ENCODE measurements around the gene AGFG1.
A peak's percentile ranks its signal among the peaks of the same experiment; 100 is the strongest.

The AGFG1 gene

DNA sequence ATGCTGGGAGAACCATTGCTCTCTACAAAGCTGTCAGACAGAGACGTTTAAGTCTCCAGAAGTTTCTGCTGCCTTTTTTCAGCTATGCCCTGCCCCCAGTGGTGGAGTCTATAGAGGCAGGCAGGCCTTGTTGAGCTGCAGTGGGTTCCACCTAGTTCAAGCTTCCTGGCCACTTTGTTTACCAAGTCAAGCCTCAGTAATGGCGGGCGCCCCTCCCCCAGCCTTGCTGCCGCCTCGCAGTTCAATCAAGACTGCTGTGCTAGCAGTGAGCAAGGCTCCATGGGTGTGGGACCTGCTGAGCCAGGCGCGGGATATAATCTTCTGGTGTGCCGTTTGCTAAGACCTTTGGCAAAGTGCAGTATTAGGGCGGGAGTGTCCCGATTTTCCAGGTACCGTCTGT lies 74.0 kb downstream of the AGFG1 start:
- Histone ChIP-seq H3K4me1 (ENCODE audit: insufficient read depth, low read length) (no peaks in the 10 kb centered on the region), H3K4me3 (ENCODE audit: low read depth in 1 of 2, low read length in 2 of 2) (no peak overlapping the region), H3K9me3 (ENCODE audit: insufficient read depth, low read length, severe bottlenecking) (no peaks in the 10 kb centered on the region), H3K36me3 (ENCODE audit: insufficient read depth, low read length) (peaks cover 26% of the 10 kb centered on the region), H3K79me2 (ENCODE audit: insufficient read depth, low read length) (no peaks in the 10 kb centered on the region), H3K27me3 (ENCODE audit: insufficient read depth, low read length, poor library complexity) (no peaks in the 10 kb centered on the region), H3K27ac (ENCODE audit: low read length) (no peak overlapping the region), H4K20me1 (ENCODE audit: insufficient read depth, low read length) (no peaks in the 10 kb centered on the region), H2AFZ (ENCODE audit: low read depth, low read length) (no peak overlapping the region), H3K9ac (ENCODE audit: low read depth, low read length) (no peak overlapping the region), H3K4me2 (ENCODE audit: insufficient read depth, low read length) (no peak overlapping the region)
- peak; percentile 18 for DNase-seq
- ATAC-seq (ENCODE audit: insufficient read depth, low read depth), result no peak
- TF ChIP-seq, protein P1, sequence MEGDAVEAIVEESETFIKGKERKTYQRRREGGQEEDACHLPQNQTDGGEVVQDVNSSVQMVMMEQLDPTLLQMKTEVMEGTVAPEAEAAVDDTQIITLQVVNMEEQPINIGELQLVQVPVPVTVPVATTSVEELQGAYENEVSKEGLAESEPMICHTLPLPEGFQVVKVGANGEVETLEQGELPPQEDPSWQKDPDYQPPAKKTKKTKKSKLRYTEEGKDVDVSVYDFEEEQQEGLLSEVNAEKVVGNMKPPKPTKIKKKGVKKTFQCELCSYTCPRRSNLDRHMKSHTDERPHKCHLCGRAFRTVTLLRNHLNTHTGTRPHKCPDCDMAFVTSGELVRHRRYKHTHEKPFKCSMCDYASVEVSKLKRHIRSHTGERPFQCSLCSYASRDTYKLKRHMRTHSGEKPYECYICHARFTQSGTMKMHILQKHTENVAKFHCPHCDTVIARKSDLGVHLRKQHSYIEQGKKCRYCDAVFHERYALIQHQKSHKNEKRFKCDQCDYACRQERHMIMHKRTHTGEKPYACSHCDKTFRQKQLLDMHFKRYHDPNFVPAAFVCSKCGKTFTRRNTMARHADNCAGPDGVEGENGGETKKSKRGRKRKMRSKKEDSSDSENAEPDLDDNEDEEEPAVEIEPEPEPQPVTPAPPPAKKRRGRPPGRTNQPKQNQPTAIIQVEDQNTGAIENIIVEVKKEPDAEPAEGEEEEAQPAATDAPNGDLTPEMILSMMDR (IDR thresholded peaks at IDR 0.05; ENCODE audit: borderline replicate concordance, extremely low read depth, low read length, poor library complexity, severe bottlenecking), result peak; percentile 42
- no peak for TF ChIP-seq EZH2 (IDR thresholded peaks at IDR 0.05; ENCODE audit: borderline replicate concordance, low read depth, low read length, severe bottlenecking)

DNA sequence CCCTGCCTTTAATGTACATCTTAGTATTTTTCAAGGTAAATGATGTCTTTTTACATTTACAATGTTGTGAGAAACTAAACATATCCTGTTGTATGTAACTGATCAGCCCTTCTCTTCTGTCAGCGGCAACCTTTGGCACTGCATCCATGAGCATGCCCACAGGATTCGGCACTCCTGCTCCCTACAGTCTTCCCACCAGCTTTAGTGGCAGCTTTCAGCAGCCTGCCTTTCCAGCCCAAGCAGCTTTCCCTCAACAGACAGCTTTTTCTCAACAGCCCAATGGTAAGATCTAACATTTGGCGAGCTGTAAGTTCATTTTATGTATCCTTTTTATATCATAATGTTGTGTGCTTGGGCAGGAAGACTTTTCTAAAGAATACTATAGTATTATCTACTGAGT lies 79.9 kb downstream of the AGFG1 start:
- H2AFZ ChIP-seq (ENCODE audit: low read depth, low read length), result no peak overlapping the region
- TF ChIP-seq EZH2 (IDR thresholded peaks at IDR 0.05; ENCODE audit: borderline replicate concordance, low read depth, low read length, severe bottlenecking), result no peak
- TF ChIP-seq, protein P1 (IDR thresholded peaks at IDR 0.05; ENCODE audit: borderline replicate concordance, extremely low read depth, low read length, poor library complexity, severe bottlenecking), result no peak
- H3K4me1 ChIP-seq (ENCODE audit: insufficient read depth, low read length), result no peaks in the 10 kb centered on the region
- H3K9ac ChIP-seq (ENCODE audit: low read depth, low read length), result no peak overlapping the region
- H3K79me2 ChIP-seq (ENCODE audit: insufficient read depth, low read length), result no peaks in the 10 kb centered on the region
- H3K27me3 ChIP-seq (ENCODE audit: insufficient read depth, low read length, poor library complexity), result no peaks in the 10 kb centered on the region
- H3K27ac ChIP-seq (ENCODE audit: low read length), result no peak overlapping the region
- H3K36me3 ChIP-seq (ENCODE audit: insufficient read depth, low read length), result peaks cover 51% of the 10 kb centered on the region
- H4K20me1 ChIP-seq (ENCODE audit: insufficient read depth, low read length), result no peaks in the 10 kb centered on the region
- no peak for DNase-seq
- no peaks in the 10 kb centered on the region for H3K9me3 ChIP-seq (ENCODE audit: insufficient read depth, low read length, severe bottlenecking)
- H3K4me2 ChIP-seq (ENCODE audit: insufficient read depth, low read length), result no peak overlapping the region
- no peak overlapping the region for H3K4me3 ChIP-seq (ENCODE audit: low read depth in 1 of 2, low read length in 2 of 2)
- ATAC-seq (ENCODE audit: insufficient read depth, low read depth), result no peak

DNA sequence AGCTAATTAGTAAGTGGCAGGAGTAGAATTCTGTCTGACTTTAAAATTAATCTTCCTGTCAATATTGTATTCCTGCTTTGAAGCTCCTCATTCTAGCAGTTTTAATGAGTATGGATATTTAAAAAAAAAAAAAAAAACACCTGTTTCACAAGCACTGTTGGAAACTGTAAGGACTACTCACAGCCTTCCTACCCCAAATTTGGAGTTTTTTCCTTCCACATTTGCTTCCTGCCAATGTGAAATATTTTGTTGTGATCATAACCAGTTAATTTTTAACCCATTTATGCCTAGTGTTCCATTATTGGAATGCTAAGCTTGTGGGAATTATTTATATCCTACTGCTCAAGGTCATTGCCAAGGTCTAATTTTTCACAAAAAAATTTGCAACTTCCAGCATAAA lies 90.6 kb downstream of the AGFG1 start:
- no peak overlapping the region for H2AFZ ChIP-seq (ENCODE audit: low read depth, low read length)
- H3K9ac ChIP-seq (ENCODE audit: low read depth, low read length), result no peak overlapping the region
- H3K4me3 ChIP-seq (ENCODE audit: low read depth in 1 of 2, low read length in 2 of 2), result no peak overlapping the region
- H3K4me1 ChIP-seq (ENCODE audit: insufficient read depth, low read length), result no peaks in the 10 kb centered on the region
- no peaks in the 10 kb centered on the region; the same call in 1 of the 2 replicates for H3K36me3 ChIP-seq (ENCODE audit: insufficient read depth, low read length)
- H3K27ac ChIP-seq (ENCODE audit: low read length), result no peak overlapping the region
- no peaks in the 10 kb centered on the region for H3K79me2 ChIP-seq (ENCODE audit: insufficient read depth, low read length)
- H4K20me1 ChIP-seq (ENCODE audit: insufficient read depth, low read length), result no peaks in the 10 kb centered on the region; the same call in 1 of the 2 replicates
- H3K4me2 ChIP-seq (ENCODE audit: insufficient read depth, low read length), result no peak overlapping the region
- H3K9me3 ChIP-seq (ENCODE audit: insufficient read depth, low read length, severe bottlenecking), result no peaks in the 10 kb centered on the region
- DNase-seq, result no peak
- H3K27me3 ChIP-seq (ENCODE audit: insufficient read depth, low read length, poor library complexity), result no peaks in the 10 kb centered on the region
- ATAC-seq (ENCODE audit: insufficient read depth, low read depth), result no peak
- TF ChIP-seq EZH2 (IDR thresholded peaks at IDR 0.05; ENCODE audit: borderline replicate concordance, low read depth, low read length, severe bottlenecking), result no peak
- TF ChIP-seq, protein P1 (IDR thresholded peaks at IDR 0.05; ENCODE audit: borderline replicate concordance, extremely low read depth, low read length, poor library complexity, severe bottlenecking), result no peak

DNA sequence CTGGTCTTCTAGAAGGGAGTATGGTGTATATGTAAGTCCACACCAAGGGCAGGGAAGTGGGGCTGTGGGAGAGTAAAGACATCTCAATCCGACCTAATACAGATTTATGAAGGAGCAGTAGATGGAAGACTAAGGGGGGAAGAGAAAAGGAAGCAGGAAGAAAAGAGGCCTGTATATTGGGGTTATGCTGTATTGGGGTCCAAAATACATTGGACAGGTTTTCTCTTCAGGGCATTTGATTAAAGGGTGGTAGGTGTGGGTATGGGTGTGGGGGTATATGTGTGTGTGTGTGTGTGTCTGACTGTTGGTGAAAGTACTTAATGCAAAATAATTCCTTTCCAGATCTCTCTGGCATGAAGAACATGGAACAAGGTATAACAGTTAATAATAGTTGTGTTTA lies 93.1 kb downstream of the AGFG1 start:
- Histone ChIP-seq H3K27me3 (ENCODE audit: insufficient read depth, low read length, poor library complexity) (no peaks in the 10 kb centered on the region), H3K27ac (ENCODE audit: low read length) (no peak overlapping the region), H3K4me2 (ENCODE audit: insufficient read depth, low read length) (no peak overlapping the region), H3K4me3 (ENCODE audit: low read depth in 1 of 2, low read length in 2 of 2) (no peak overlapping the region), H3K36me3 (ENCODE audit: insufficient read depth, low read length) (no peaks in the 10 kb centered on the region; the same call in 1 of the 2 replicates), H3K4me1 (ENCODE audit: insufficient read depth, low read length) (no peaks in the 10 kb centered on the region), H3K9me3 (ENCODE audit: insufficient read depth, low read length, severe bottlenecking) (no peaks in the 10 kb centered on the region), H3K9ac (ENCODE audit: low read depth, low read length) (no peak overlapping the region), H4K20me1 (ENCODE audit: insufficient read depth, low read length) (no peaks in the 10 kb centered on the region; the same call in 1 of the 2 replicates), H2AFZ (ENCODE audit: low read depth, low read length) (no peak overlapping the region), H3K79me2 (ENCODE audit: insufficient read depth, low read length) (no peaks in the 10 kb centered on the region)
- DNase-seq (no peak), ATAC-seq (ENCODE audit: insufficient read depth, low read depth) (no peak)
- TF ChIP-seq, protein P1 (IDR thresholded peaks at IDR 0.05; ENCODE audit: borderline replicate concordance, extremely low read depth, low read length, poor library complexity, severe bottlenecking), result no peak
